GM21515 (cell line): ENCODE results near the gene SET.

ENCODE experiments used
- ATAC-seq: cut with Tn5 transposase; IDR thresholded peaks from one replicate; pipeline ENCODE4 v1.9.1; 2021; ENCODE audit not compliant: unreplicated experiment

Gene SET

DNA sequence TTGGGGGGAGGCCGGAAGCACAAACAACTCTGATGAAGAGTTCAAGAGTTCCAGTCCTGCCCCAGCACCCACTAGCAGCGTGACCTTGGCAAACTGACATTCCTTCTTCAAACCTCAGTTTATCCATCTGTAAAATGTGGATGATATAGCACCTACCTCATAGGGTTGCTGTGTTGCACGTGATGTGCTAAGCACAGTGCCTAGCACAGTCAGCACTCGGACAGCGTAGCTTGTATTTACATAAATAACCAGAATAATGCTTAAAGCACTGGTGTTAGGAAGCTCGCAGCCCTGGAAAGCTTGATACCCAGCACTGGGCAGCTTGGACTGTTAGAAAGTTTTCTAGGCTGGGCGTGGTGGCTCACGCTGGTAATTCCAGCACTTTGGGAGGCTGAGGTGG lies 18.4 kb downstream of the SET start:
- no peak for ATAC-seq

DNA sequence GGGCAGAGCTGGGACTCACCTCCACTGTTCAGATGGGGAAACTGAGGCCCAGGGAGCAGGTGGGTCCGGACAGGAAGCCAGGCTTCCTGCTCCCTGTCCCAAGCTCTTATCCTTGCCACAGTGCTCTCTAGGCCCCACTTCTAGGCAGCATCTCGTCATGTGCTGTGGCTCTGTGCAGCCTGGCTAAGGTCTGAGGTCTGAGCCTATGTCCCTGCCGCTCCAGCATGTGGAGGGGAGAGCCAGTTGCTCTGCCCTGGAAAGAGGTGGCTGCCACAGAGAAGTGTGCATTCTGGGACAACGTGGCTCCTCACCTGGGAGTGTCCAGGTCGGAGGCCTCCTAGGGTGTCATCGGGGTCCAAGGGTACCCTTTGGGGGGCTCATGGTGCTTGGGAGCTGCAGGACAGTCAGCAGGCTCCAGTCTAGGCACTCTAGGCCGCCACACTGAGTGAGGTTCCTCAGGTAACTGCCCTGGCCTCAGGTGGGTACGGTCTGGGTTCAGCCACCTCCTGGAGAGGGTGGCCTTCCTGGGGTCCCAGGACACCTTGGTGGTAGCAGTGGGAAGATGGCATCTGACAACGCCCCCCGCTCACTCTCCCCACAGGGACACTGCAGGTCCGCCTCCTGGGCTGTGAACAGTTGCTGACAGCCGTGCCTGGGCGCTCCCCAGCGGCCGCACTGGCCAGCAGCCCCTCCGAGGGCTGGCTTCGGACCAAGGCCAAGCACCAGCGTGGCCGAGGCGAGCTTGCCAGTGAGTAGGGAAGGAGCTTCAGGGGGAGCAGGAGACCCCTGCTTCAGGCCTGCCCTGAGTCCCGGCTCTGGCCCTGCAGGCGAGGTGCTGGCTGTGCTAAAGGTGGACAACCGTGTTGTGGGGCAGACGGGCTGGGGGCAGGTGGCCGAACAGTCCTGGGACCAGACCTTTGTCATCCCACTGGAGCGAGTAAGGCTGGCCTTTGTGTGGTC lies 23.7 kb downstream of the SET start:
- ATAC-seq: no peak

DNA sequence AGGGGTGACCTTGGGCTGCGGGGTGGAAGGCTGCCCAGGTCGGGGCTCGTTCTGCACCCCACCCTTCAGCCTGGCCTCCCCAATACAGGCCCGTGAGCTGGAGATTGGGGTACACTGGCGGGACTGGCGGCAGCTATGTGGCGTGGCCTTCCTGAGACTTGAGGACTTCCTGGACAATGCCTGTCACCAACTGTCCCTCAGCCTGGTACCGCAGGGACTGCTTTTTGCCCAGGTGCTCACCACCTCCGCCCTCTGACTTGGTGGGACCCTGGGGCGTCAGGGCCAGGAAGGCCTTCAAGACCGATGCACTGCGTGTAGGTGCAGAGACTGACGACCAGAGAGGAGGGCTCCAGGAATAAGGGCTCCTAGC lies 24.4 kb downstream of the SET start:
- ATAC-seq: no peak

DNA sequence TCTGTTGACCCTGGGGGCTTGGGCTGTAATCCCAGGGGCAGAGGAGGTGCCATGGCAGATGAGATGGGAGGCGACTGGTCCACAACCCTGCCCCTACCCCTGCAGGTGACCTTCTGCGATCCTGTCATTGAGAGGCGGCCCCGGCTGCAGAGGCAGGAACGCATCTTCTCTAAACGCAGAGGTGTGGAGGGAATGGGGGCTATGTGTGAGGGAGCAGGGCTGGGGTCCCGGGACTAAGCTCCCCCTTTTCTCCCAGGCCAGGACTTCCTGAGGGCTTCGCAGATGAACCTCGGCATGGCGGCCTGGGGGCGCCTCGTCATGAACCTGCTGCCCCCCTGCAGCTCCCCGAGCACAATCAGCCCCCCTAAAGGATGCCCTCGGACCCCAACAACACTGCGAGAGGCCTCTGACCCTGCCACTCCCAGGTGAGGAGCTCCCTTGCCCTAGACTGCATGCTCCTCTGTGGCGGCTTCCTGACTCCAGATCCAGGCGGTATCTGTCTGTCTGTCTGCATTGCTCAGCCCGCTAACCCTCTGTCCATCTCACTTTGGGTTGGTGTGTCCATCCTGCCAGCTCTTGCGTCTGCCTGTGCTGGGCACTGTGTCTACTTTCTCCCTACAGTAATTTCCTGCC lies 25.0 kb downstream of the SET start:
- no peak for ATAC-seq

DNA sequence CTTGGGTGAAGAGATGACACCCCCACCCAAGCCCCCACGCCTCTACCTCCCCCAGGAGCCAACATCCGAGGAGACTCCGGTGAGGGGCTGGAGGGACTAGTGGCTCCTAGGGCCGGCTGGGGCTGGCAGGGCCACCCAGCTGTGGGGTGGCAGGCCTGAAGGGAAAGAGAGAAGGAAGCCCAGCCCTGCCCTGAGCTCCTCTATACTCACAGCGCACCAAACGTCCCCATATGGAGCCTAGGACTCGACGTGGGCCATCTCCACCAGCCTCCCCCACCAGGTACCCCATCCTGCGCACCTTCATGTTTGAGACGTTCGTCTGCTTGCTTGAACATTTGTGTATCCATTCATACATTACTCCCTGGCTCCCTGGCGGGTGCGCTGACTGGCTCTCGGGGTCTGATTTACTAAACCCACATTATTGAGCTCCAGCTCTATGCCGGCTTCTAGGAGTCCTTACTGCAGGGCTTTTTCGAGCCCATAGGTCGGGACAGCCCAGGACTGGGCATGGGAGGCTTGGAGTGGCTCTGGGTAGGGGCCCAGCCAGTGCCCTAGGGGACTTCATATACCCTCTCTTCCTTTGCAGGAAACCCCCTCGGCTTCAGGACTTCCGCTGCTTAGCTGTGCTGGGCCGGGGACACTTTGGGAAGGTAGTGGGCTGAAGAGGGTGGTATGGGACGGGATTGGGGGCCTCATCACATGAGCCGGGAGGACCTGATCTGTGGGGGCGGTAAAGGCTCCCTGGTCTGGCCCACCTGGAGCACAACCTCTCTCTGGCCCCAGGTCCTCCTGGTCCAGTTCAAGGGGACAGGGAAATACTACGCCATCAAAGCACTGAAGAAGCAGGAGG lies 25.8 kb downstream of the SET start:
- no peak for ATAC-seq

DNA sequence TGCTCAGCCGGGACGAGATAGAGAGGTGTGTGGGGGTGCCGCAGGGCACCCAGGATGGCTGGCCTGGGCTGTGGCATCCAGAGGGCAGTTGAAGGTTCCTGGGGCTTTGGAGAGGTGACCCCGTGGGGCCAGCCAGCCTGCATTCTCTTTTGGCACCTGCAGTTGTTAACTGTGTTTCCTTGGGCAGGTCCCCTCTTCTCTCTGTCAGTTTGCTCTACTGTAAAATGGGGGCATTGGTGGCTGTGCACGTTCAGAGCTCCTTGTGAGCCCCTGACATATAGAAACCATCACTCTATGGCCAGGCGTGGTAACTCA lies 26.4 kb downstream of the SET start:
- no peak for ATAC-seq

DNA sequence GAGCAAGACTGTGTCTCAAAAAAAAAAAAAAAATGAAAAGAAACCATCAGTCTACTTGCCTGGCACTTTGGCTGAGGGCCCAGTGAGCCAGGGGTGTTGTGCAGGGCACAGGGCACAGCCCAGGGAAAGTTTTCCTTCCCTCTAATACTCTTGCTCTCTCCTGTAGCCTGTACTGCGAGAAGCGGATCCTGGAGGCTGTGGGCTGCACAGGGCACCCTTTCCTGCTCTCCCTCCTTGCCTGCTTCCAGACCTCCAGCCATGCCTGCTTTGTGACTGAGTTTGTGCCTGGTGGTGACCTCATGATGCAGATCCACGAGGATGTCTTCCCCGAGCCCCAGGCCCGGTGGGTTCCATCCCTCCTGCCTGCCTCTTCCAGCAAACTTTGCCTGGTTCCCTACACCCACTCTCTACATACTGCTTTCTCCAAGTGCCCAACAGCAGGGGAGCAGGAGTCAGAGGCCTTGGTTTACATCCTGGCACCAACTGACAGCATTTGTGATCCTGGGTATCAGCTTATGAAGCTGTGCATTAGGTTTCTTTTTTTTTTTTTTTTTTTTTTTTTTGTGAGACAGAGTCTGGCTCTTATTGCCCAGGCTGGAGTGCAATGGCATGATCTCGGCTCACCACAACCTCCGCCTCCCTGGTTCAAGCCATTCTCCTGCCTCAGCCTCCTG lies 27.7 kb downstream of the SET start:
- ATAC-seq: no peak

DNA sequence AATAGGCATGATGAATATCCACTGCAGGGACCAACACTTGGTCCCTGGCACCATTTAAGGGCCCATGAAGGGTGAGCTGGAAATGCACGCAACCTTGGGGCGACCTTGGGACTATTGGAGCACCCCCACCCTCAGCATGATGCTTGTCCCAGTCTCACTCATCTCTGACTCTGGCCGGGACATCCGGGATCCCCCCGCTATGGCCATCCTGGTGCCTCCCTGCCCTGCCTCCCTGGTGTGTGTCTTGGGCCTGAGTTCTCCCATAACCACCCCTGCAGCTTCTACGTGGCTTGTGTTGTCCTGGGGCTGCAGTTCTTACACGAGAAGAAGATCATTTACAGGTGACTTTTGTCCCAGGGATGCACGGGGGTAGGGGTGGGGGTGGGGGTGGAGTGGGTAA lies 29.0 kb downstream of the SET start:
- no peak for ATAC-seq

DNA sequence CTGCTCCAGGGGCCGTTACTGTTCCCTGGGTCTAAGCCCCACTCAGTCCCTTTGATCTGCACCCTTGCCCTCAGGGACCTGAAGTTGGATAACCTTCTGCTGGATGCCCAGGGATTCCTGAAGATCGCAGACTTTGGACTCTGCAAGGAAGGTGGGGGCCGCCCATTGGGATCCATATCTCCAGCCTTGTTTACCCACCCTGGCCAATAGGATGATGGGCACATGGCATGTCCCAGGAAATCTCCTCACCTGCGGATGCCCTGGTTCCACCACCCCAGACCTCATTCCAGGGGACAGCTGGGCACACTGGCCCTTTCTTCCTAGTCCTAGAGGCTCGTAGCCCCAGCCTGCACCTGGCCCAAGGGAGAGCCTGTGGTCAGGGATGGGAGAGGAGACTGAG lies 29.5 kb downstream of the SET start:
- ATAC-seq: no peak

DNA sequence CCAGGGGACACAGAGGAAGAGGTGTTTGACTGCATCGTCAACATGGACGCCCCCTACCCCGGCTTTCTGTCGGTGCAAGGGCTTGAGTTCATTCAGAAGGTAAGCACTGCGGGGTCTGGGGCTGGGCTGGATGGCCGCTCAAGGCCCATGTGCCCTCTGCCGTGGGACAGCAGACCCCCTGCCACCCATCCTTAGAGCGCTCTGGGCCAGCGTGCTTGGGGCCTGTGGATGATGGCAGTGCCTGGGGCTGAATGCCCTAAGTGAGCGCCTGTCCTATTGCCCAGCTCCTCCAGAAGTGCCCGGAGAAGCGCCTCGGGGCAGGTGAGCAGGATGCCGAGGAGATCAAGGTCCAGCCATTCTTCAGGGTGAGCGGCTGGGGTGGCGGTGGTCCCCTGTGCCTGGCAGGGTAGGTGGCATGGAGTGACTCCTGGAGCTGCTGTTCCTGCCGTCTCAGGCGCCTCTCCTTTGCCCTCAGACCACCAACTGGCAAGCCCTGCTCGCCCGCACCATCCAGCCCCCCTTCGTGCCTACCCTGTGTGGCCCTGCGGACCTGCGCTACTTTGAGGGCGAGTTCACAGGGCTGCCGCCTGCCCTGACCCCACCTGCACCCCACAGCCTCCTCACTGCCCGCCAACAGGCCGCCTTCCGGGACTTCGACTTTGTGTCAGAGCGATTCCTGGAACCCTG lies 31.0 kb downstream of the SET start:
- no peak for ATAC-seq

DNA sequence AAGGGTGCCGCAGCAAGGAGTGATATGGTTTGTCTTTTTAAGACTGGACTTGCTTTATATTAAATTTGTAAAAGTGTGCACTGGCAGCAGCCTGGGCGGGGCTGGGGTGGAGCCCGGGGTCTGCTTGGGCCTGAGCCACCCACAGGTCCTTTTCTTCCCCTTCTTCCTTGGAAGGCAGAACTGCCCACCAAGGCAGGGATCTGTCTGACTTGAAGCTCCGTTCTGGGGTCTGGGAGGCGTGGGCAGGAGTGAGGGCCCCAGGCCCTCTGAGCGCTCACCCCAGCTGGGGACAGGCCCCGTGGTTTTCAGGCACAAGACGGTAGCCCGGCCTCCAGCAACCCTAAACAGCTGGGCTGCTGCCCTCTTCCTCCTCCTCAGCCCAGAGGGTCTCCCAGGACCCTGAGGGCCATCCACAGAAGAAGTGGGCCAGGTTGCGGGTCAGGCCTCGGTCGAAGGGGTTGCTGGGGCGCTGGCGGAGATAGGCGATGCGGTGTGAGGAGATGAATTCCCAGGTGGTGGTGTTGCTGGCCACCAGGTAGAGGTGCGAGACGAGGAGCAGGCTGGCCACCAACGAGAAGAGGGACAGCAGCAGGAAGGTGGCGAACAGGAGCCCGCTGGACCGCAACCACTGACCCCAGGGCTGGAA lies 31.9 kb downstream of the SET start:
- ATAC-seq: no peak

DNA sequence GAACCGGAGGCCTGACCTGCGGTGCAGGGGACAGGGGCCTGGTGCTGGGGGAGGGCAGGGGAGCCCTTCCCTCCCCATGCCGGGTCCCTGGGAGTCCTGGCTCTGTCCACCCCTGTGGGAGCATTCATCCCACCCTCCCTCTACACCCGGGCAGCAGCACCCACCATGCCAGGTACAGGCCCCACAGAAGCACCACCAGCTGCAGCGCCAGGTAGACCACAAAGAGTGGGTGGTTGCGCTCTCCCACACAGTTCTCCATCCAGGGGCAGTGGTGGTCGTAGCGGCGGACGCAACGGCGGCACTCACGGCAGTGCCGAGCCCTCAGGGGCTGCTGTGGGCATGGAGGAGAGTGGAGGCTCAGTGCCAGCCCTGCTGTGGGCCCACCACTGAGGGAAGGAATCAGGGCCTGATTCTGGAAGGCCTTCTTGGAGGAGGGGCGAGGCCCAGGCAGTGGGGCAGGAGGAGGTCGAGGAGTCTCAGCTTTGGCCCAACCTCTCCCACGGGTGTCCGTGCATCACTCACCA lies 32.5 kb downstream of the SET start:
- ATAC-seq: no peak

DNA sequence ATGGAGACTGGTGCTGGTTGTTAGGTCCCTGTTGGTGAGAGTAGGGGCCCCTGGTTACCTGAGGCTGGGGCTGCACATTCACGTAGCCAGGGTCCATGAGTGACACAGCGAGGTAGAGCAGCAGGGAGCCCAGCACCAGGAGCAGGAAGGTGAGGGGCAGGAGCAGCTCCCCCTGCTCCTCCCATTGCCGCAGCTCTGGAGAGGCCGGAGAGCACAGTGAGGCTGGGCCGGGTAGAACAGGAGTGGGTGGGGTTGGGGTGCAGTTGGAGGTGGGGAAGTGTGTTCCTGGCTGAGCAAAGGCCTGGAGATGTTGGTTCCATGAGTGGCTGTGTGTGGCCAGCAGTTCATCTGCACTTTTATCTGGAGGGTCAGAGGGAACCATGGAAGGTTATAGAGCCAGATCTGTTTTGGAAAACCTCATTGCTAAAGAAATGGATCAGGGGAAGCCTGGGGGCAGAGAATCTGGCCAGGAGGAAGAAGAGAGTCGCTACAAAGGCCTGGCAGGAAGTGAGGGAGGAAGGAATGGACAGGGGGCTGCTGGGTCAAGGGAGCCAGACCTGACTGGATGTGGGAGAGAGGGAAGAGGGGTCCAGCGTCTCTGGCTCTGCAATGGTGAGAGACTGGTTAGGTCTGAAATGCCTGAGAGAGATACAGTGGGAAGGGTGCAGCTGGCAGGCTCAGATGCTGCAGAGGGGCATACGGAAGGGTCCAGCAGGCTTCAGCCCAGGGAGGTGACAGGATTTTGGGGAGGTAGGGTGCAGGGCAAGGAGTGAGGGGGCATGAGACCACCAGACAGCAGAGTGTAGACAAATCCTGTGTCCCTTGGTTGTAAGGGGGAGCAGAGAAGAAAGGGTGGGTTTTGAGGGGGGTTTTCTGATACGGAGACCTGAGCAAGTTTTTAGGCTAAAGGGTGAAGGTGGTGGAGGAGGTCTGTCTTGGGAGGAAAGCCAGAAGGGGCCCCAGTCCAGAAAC lies 33.6 kb downstream of the SET start:
- no peak for ATAC-seq

DNA sequence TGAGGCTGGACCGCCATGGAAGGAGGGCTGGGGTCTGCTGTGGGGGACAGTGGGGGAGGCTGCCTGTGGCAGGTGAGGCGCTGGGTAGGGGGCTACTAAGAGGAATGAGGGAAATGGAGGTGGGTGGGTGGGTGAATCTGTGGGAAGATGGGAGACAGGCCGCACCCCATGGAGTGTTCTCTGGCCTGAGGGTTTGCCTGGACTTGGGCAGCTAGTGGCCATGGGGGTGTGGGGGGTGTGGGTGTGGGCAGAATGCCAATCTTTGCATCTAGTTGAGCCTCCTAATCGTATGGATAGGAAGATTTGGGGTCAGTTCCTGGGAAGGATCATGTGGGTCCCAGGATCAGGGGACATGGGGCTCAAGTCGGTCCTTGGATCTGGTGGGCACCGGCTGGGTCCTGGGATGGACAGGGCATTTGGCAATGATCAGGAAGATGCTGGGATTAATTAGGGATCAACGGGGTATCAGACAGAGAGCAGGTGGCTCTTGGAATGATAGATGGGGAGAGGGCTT lies 34.4 kb downstream of the SET start:
- ATAC-seq: no peak

DNA sequence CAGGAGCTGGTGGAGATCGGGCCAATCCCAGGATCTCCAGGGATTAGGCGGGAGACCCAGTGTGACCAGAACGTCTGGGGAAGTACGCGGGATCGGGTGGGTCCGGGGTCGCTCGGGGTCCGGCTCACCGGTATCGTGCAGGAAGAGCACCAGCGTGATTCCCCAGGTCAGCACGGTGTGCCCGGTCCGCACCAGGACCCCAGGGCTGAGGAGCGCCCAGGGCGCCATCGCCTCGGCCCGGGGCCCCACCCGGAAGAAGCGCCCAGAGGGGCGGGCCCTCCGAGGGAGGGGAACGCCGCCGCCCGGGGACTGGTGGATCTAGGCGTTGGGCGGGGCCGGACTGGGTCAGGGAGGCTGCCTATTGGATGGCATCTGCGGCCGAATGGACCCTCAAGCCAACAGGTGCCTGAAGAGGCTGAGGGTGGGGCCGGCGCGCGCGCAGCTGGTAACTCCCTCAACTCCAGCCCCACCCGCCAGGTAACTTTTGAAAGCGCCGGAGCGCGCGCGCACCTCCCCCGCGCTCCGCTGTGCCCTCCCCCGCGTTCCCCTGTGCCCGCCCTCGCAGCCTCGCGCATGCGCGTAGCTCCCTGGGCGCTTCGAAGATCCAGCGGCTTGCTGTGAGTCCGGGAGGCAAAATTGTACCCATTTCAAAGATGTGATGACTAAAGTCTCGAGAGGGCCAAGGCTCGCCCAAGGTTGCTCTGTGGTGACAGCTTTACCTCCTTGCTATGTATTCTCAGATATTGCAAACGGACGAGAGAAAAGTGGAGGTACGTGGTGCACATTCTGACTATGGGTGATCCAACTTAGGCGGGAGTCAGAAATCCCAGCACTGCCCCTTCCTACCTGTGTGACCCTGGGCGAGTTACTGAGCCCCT lies 35.1 kb downstream of the SET start, which contains the start of gene ZDHHC12:
Gene ZDHHC12 (minus strand): TSS at position 262 of the 878 bp plus-strand sequence. CDS start 34 bp downstream, at position 228.
- peak; percentile 94 for ATAC-seq

DNA sequence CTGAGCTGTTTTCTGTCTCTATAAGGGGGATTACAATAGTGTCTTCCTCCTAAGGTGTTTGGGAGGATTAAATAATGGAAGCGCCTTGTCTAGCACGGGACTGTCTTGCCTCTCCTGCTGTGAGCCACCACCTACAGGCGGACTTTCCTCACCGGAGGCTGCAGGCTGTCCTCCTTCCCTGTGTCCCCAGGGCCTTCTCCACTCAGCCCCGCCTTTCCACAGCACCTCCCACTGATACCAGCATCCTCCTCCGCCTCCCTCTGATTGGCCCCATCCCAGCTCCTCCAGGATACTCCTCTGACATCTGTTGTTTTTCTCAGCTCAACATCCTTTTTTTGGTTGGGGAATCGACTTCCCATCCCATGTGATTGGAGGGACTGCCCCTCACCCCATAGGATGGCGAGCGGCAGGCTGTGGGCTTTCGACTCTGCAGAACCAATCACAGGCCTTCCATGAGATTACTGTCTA lies 35.8 kb downstream of the SET start:
- no peak for ATAC-seq

DNA sequence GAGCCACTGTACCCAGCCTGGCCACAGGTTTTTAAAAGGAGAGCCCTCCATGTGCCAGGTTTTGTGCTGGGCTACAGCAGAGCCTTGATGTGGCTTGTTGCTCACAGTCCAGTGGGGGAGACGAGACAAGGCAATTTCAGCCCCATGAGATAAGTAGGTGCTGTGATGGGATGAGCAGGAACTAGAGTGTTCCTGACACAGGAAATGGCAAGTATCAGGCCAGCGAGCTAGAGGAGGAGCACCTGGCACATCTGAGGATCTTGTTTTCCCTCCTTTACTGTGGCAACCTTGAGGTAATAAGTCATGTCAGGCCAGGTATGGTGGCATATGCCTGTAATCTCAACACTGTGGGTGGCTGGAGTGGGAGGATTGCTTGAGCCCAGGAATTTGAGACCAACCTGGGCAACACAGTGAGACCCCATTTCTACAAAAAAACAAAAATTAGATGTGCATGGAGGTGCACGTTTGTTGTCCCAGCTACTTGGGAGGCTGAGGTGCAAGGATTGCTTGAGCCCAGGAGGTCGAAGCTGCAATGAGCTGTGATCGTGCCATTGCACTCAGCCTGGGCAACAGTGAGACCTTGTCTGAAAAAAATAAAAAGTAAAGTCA lies 38.7 kb downstream of the SET start:
- ATAC-seq: no peak
